ENCODE data around the gene TDP1. TPM values are rescaled to one million over a fixed set of nuclear protein-coding genes. Genes with fewer than 3 reads are reported as not detected.

The TDP1 gene
- total and polyA plus RNA-seq, 9 of the 15 experiments (the other 6 are each of a cell fraction or from before 2014, with no cell fraction given): 21.4 to 41.6 (median 32.3) TPM

- Histone ChIP-seq H3K4me2 (ENCODE audit: insufficient read depth, low read length) (no peak overlapping the region), H3K9me3 (replicated peaks; ENCODE audit: control insufficient read depth, insufficient read depth, low read depth, low read length) (no peaks in the 10 kb centered on the region), H3K9me1 (ENCODE audit: control insufficient read depth, insufficient read depth, low read length) (no peaks in the 10 kb centered on the region), H2AFZ (ENCODE audit: low read depth, low read length) (no peak overlapping the region), H3K4me1 (replicated peaks in 1 of 2; ENCODE audit: control insufficient read depth in 2 of 2, insufficient read depth in 2 of 2, low read length in 2 of 2) (peaks cover 0 to 2% of the 10 kb centered on the region in 2 experiments; a peak in 1 of 5 replicates), H3K27ac (ENCODE audit: extremely low read depth, low read depth, low read length) (no peak overlapping the region), H3K36me3 (ENCODE audit: control insufficient read depth, insufficient read depth, low read length) (peaks cover 36% of the 10 kb centered on the region; the same call in 2 of the 3 replicates), H3K27me3 (ENCODE audit: control insufficient read depth in 2 of 2, insufficient read depth in 2 of 2, low read length in 2 of 2) (no peaks in the 10 kb centered on the region), H3K4me3 (no peak overlapping the region), H4K20me1 (replicated peaks; ENCODE audit: control insufficient read depth, insufficient read depth, low read length) (no peaks in the 10 kb centered on the region), H3K9ac (ENCODE audit: insufficient read depth in 1 of 2, low read depth in 2 of 2, low read length in 2 of 2) (no peak overlapping the region), H3K79me2 (ENCODE audit: control insufficient read depth, insufficient read depth, low read length) (no peaks in the 10 kb centered on the region)
- no TSS peak for BruUV-seq (replicated peaks)
- in situ Hi-C loops (cut with MboI) (no loop called here), intact Hi-C loops (cut with micrococcal nuclease) (no loop called here)
- ChIA-PET CTCF (ENCODE audit: low intra/inter-chr PET ratio) (no interaction called here), POLR2A (no interaction called here)
- DNase-seq (ENCODE audit: extremely low read depth in 1 of 4, low spot score in 3 of 4): peak; percentile 10 to 49 (median 20)
- peak; percentile 61 for ATAC-seq
- WGBS (ENCODE audit: insufficient coverage, low coverage, missing lambda C conversion rate): 41% methylated on average over 3 of the region's 3 CpGs
- no peak for FAIRE-seq
- TF ChIP-seq ZNF316 (IDR thresholded peaks at IDR 0.05): peak; percentile 40; the same call in 1 of the 2 replicates
- TF ChIP-seq MAFG (tag; conservative IDR thresholded peaks at IDR 0.05): 0 out of 2 replicates have a peak, but pooled peaks have one; percentile 17
- TF ChIP-seq EHMT2 (IDR thresholded peaks at IDR 0.05): no peak
- peak; percentile 92 for TF ChIP-seq CBFA2T3 (IDR thresholded peaks at IDR 0.05)
- TF ChIP-seq KDM1A (IDR thresholded peaks at IDR 0.05): peak in 1 of 2 experiments; percentile 66; a peak in 3 of 4 replicates
- no peak for TF ChIP-seq ZNF780A (CRISPR knock-in tag; IDR thresholded peaks at IDR 0.05)
- no peak for TF ChIP-seq ZNF766 (CRISPR knock-in tag; conservative IDR thresholded peaks at IDR 0.05)
- no peak for TF ChIP-seq ZNF431 (CRISPR knock-in tag; IDR thresholded peaks at IDR 0.05)
- TF ChIP-seq ZNF764 (CRISPR knock-in tag; IDR thresholded peaks at IDR 0.05; ENCODE audit: low read depth): no peak
- no peak for TF ChIP-seq NFIX (CRISPR knock-in tag; IDR thresholded peaks at IDR 0.05; ENCODE audit: low read depth)
- TF ChIP-seq XRCC5 (IDR thresholded peaks at IDR 0.05; ENCODE audit: low read depth, low read length): no peak
- TF ChIP-seq, protein P1, sequence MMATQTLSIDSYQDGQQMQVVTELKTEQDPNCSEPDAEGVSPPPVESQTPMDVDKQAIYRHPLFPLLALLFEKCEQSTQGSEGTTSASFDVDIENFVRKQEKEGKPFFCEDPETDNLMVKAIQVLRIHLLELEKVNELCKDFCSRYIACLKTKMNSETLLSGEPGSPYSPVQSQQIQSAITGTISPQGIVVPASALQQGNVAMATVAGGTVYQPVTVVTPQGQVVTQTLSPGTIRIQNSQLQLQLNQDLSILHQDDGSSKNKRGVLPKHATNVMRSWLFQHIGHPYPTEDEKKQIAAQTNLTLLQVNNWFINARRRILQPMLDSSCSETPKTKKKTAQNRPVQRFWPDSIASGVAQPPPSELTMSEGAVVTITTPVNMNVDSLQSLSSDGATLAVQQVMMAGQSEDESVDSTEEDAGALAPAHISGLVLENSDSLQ (IDR thresholded peaks at IDR 0.05): peak; percentile 83
- TF ChIP-seq XRCC4 (IDR thresholded peaks at IDR 0.05; ENCODE audit: extremely low read depth, insufficient read depth, insufficient read length): no peak
- TF ChIP-seq TRIM24 (IDR thresholded peaks at IDR 0.05): peak; percentile 57 to 70; a peak in 3 of 4 replicates
- peak; percentile 62; the same call in 1 of the 2 replicates for TF ChIP-seq MTA2 (IDR thresholded peaks at IDR 0.05; ENCODE audit: low read depth)
- peak; percentile 91 for TF ChIP-seq SOX6 (IDR thresholded peaks at IDR 0.05)
- peak; percentile 49; the same call in 1 of the 2 replicates for TF ChIP-seq KLF16 (IDR thresholded peaks at IDR 0.05)
- no peak for TF ChIP-seq KDM5B (IDR thresholded peaks at IDR 0.05; ENCODE audit: insufficient replicate concordance, low read depth, low read length)
- no peak for TF ChIP-seq NBN (IDR thresholded peaks at IDR 0.05; ENCODE audit: low read depth)
- no peak for TF ChIP-seq ZNF347 (CRISPR knock-in tag; IDR thresholded peaks at IDR 0.05; ENCODE audit: low read depth)
- no peak; the same call in 1 of the 2 replicates for TF ChIP-seq CTBP1 (IDR thresholded peaks at IDR 0.05; ENCODE audit: borderline replicate concordance)
- no peak for TF ChIP-seq HDAC2 (IDR thresholded peaks at IDR 0.05)
- TF ChIP-seq TEAD4 (IDR thresholded peaks at IDR 0.05; ENCODE audit: low read length): peak; percentile 84
- TF ChIP-seq TEAD4 (CRISPR knock-in tag; IDR thresholded peaks at IDR 0.05; ENCODE audit: borderline replicate concordance): no peak
- no peak for TF ChIP-seq KAT2B (IDR thresholded peaks at IDR 0.05; ENCODE audit: low read depth, low read length)
- TF ChIP-seq CBFB (CRISPR knock-in tag; IDR thresholded peaks at IDR 0.05): no peak
- peak; percentile 50; the same call in 1 of the 2 replicates for TF ChIP-seq GATA2 (CRISPR knock-in tag; IDR thresholded peaks at IDR 0.05)
- peak; percentile 27; the same call in 1 of the 2 replicates for TF ChIP-seq EP300 (IDR thresholded peaks at IDR 0.05; ENCODE audit: low read length)
Measured at GRCh38 chr14:90005939-90006530, 50.3 kb downstream of the TDP1 start.
